Measurements from ENCODE around the gene CRTAP. TPM values are rescaled to one million over a fixed set of nuclear protein-coding genes. Genes with fewer than 3 reads are reported as not detected.
"Not testable (repeated sequence)": the region's sequence is repeated elsewhere in the genome, so short reads cannot be mapped to it uniquely, and the experiment has no call there.

CRTAP gene
- polyA plus RNA-seq, 3 donors: 134 to 321 (median 317) TPM

DNA sequence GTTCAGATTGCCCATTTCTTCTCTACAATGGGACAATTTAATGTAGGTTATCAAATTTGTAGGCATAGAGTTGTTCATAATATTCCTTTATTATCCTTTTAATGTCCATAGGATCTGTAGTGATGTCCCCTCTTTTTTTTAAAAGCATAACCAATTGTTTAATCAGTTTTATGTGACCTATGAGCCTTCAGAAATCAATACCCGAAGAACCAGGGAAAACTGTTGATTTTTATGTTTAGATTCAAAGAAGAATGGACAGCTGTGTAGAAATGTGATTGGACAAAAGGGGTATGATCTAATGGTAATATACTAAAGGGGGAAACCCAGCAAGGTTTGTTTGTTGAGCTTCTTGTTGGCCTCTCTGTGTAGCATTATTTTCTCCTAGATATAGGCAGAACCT lies 65.3 kb downstream of the CRTAP start:
- H3K27me3 Mint-ChIP-seq (ENCODE audit: low read depth in 3 of 3): peaks cover 0 to 3% (median 2%) of the 10 kb centered on the region in 3 donors
- H3K79me2 ChIP-seq (ENCODE audit: insufficient read depth, low read length): no peaks in the 10 kb centered on the region
- no peak overlapping the region for H3K9ac ChIP-seq (ENCODE audit: insufficient read depth, low read length, poor library complexity, severe bottlenecking)
- no peaks in the 10 kb centered on the region for H3K4me1 Mint-ChIP-seq
- no peak overlapping the region for H3K4me3 Mint-ChIP-seq
- H3K9me3 ChIP-seq (replicated peaks in 1 of 2; ENCODE audit: control insufficient read depth in 1 of 2, insufficient read depth in 1 of 2, low read length in 2 of 2): no peaks in the 10 kb centered on the region
- no peaks in the 10 kb centered on the region for H3K4me1 ChIP-seq (ENCODE audit: control insufficient read depth in 1 of 2, insufficient read depth in 2 of 2, low read length in 2 of 2)
- H3K27ac ChIP-seq (ENCODE audit: low read depth in 1 of 2, low read length in 2 of 2): no peak overlapping the region
- no peak for DNase-seq
- no peak overlapping the region for H3K27ac Mint-ChIP-seq
- no peaks in the 10 kb centered on the region for H3K36me3 ChIP-seq (replicated peaks in 1 of 2; ENCODE audit: control insufficient read depth in 1 of 2, insufficient read depth in 2 of 2, low read length in 2 of 2)
- TF ChIP-seq, protein P1, sequence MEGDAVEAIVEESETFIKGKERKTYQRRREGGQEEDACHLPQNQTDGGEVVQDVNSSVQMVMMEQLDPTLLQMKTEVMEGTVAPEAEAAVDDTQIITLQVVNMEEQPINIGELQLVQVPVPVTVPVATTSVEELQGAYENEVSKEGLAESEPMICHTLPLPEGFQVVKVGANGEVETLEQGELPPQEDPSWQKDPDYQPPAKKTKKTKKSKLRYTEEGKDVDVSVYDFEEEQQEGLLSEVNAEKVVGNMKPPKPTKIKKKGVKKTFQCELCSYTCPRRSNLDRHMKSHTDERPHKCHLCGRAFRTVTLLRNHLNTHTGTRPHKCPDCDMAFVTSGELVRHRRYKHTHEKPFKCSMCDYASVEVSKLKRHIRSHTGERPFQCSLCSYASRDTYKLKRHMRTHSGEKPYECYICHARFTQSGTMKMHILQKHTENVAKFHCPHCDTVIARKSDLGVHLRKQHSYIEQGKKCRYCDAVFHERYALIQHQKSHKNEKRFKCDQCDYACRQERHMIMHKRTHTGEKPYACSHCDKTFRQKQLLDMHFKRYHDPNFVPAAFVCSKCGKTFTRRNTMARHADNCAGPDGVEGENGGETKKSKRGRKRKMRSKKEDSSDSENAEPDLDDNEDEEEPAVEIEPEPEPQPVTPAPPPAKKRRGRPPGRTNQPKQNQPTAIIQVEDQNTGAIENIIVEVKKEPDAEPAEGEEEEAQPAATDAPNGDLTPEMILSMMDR (IDR thresholded peaks at IDR 0.05): no peak
- H3K4me3 ChIP-seq (replicated peaks in 1 of 3; ENCODE audit: low read depth in 2 of 3, low read length in 3 of 3): no peak overlapping the region
- no peak overlapping the region for H3K4me2 ChIP-seq (replicated peaks; ENCODE audit: extremely low read depth, low read length, poor library complexity, severe bottlenecking)
- H3K36me3 Mint-ChIP-seq: no peaks in the 10 kb centered on the region
- no peaks in the 10 kb centered on the region for H3K27me3 ChIP-seq (ENCODE audit: control insufficient read depth in 2 of 2, insufficient read depth in 2 of 2, low read length in 2 of 2)
- no peak overlapping the region for H2AFZ ChIP-seq (ENCODE audit: insufficient read depth, low read depth, low read length, poor library complexity, severe bottlenecking)
- 100% methylated on average over 1 of the region's 1 CpG for WGBS (ENCODE audit: insufficient coverage)
- no peaks in the 10 kb centered on the region for H4K20me1 ChIP-seq (ENCODE audit: insufficient read depth, low read length)
- intact Hi-C loops (cut with micrococcal nuclease): no loop called here
- H3K9me3 Mint-ChIP-seq: peaks cover 0 to 15% (median 10%) of the 10 kb centered on the region in 7 donors

DNA sequence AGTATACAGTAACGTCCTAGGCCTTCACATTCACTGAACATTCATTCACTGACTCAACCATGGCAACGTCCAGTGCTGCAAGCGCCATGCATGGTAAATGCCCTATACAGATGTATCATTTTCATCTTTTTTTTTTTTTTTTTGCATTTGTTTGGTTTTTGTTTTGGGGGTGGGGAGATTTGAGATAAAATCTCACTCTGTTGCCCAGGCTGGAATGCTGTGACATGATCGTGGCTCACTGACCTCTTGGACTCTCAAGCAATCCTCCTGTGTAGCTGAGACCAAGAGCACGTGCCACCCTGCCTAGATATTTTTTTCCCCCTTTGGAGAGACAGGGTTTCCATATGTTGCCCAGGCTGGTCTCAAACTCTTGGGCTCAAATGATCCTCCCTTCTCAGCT lies 67.4 kb downstream of the CRTAP start:
- no peaks in the 10 kb centered on the region for H3K9me3 ChIP-seq (replicated peaks in 1 of 2; ENCODE audit: control insufficient read depth in 1 of 2, insufficient read depth in 1 of 2, low read length in 2 of 2)
- H3K4me3 ChIP-seq (replicated peaks in 1 of 3; ENCODE audit: low read depth in 2 of 3, low read length in 3 of 3): no peak overlapping the region
- TF ChIP-seq, protein P1 (IDR thresholded peaks at IDR 0.05): no peak
- DNase-seq: no peak
- no peaks in the 10 kb centered on the region for H3K4me1 Mint-ChIP-seq
- peaks cover 0 to 4% (median 2%) of the 10 kb centered on the region in 3 donors for H3K27me3 Mint-ChIP-seq (ENCODE audit: low read depth in 3 of 3)
- no peaks in the 10 kb centered on the region for H3K27me3 ChIP-seq (ENCODE audit: control insufficient read depth in 2 of 2, insufficient read depth in 2 of 2, low read length in 2 of 2)
- no peak overlapping the region for H3K4me2 ChIP-seq (replicated peaks; ENCODE audit: extremely low read depth, low read length, poor library complexity, severe bottlenecking)
- H3K4me1 ChIP-seq (ENCODE audit: control insufficient read depth in 1 of 2, insufficient read depth in 2 of 2, low read length in 2 of 2): no peaks in the 10 kb centered on the region
- H3K27ac Mint-ChIP-seq: no peak overlapping the region
- no peak overlapping the region for H2AFZ ChIP-seq (ENCODE audit: insufficient read depth, low read depth, low read length, poor library complexity, severe bottlenecking)
- peaks cover 0 to 18% (median 10%) of the 10 kb centered on the region in 7 donors for H3K9me3 Mint-ChIP-seq
- no peak overlapping the region for H3K27ac ChIP-seq (ENCODE audit: low read depth in 1 of 2, low read length in 2 of 2)
- WGBS (ENCODE audit: insufficient coverage): 94% methylated on average over 2 of the region's 5 CpGs
- no peak overlapping the region for H3K9ac ChIP-seq (ENCODE audit: insufficient read depth, low read length, poor library complexity, severe bottlenecking)
- no peak overlapping the region for H3K4me3 Mint-ChIP-seq
- intact Hi-C loops (cut with micrococcal nuclease): no loop called here
- no peaks in the 10 kb centered on the region for H3K36me3 ChIP-seq (replicated peaks in 1 of 2; ENCODE audit: control insufficient read depth in 1 of 2, insufficient read depth in 2 of 2, low read length in 2 of 2)
- H3K79me2 ChIP-seq (ENCODE audit: insufficient read depth, low read length): no peaks in the 10 kb centered on the region
- no peaks in the 10 kb centered on the region for H4K20me1 ChIP-seq (ENCODE audit: insufficient read depth, low read length)
- H3K36me3 Mint-ChIP-seq: no peaks in the 10 kb centered on the region

DNA sequence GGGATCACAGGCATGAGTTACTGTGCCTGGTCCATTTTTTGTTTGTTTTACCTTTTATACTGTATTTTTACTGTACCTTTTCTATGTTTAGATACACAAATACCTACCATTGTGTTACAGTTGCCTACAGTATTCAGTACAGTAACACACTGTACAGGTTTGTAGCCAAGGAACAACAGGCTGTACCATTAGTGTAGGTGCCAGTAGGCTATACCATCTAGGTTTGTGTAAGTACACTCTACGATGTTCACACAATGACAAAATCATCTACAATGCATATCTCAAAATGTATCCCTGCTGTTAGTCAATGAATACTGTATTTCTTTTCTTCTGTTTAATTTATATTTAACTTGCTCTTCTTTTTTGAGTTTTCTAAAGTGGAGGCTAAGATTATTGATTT lies 67.8 kb downstream of the CRTAP start:
- H3K4me3 Mint-ChIP-seq; H4K20me1 ChIP-seq (ENCODE audit: insufficient read depth, low read length); H3K4me1 Mint-ChIP-seq; H2AFZ ChIP-seq (ENCODE audit: insufficient read depth, low read depth, low read length, poor library complexity, severe bottlenecking); intact Hi-C loops (cut with micrococcal nuclease); H3K27me3 ChIP-seq (ENCODE audit: control insufficient read depth in 2 of 2, insufficient read depth in 2 of 2, low read length in 2 of 2); H3K36me3 ChIP-seq (replicated peaks in 1 of 2; ENCODE audit: control insufficient read depth in 1 of 2, insufficient read depth in 2 of 2, low read length in 2 of 2); H3K4me3 ChIP-seq (replicated peaks in 1 of 3; ENCODE audit: low read depth in 2 of 3, low read length in 3 of 3); DNase-seq; H3K36me3 Mint-ChIP-seq; H3K27ac ChIP-seq (ENCODE audit: low read depth in 1 of 2, low read length in 2 of 2); H3K79me2 ChIP-seq (ENCODE audit: insufficient read depth, low read length); H3K27me3 Mint-ChIP-seq (ENCODE audit: low read depth in 3 of 3); H3K27ac Mint-ChIP-seq; H3K4me1 ChIP-seq (ENCODE audit: control insufficient read depth in 1 of 2, insufficient read depth in 2 of 2, low read length in 2 of 2); H3K9ac ChIP-seq (ENCODE audit: insufficient read depth, low read length, poor library complexity, severe bottlenecking); H3K9me3 ChIP-seq (replicated peaks in 1 of 2; ENCODE audit: control insufficient read depth in 1 of 2, insufficient read depth in 1 of 2, low read length in 2 of 2); H3K4me2 ChIP-seq (replicated peaks; ENCODE audit: extremely low read depth, low read length, poor library complexity, severe bottlenecking): not testable (repeated sequence)
- no CpG with 5 or more reads among the region's 1 CpG for WGBS (ENCODE audit: insufficient coverage)
- peaks cover 0 to 19% (median 10%) of the 10 kb centered on the region in 7 donors for H3K9me3 Mint-ChIP-seq

Data from CD14-positive monocyte (primary cell).